D721Med (cell line): Measurements from ENCODE around the gene COL12A1.

Experiments
- DNase-seq: peaks from one replicate; pipeline ENCODE4 v3.0.0; 2011; ENCODE audit warnings: low spot score; ENCODE audit not compliant: insufficient read length
- FAIRE-seq: peaks from 2 replicates; lab custom pipeline; 2011; peaks lifted over from hg19 to GRCh38; lab: Jason Lieb, UNC
- CTCF ChIP-seq: IDR thresholded peaks from 2 replicates; pipeline ENCODE4 v1.5.1; 2012; ENCODE audit warnings: mild to moderate bottlenecking, control low read depth; ENCODE audit not compliant: insufficient read depth; ENCODE audit errors: missing control alignments

Gene COL12A1

GRCh38 chr6:75155631-75156030 lies 50.2 kb downstream of the COL12A1 start:
- no peak for TF ChIP-seq CTCF
- FAIRE-seq (no peak), DNase-seq (no peak)

GRCh38 chr6:75154973-75155372 lies 50.9 kb downstream of the COL12A1 start:
- FAIRE-seq (no peak), DNase-seq (no peak)
- no peak for TF ChIP-seq CTCF

- DNase-seq (no peak), FAIRE-seq (no peak)
- TF ChIP-seq CTCF: no peak
These were observed 55.0 kb downstream of the COL12A1 start for GRCh38 chr6:75150685-75151412.

- DNase-seq (no peak), FAIRE-seq (no peak)
- no peak for TF ChIP-seq CTCF
These were observed 56.2 kb downstream of the COL12A1 start for GRCh38 chr6:75149696-75150095.

GRCh38 chr6:75149240-75149639 lies 56.6 kb downstream of the COL12A1 start:
- no peak for TF ChIP-seq CTCF
- no peak for FAIRE-seq
- DNase-seq: no peak

- no peak for FAIRE-seq
- DNase-seq: no peak
- no peak for TF ChIP-seq CTCF
These were observed 58.3 kb downstream of the COL12A1 start for GRCh38 chr6:75147512-75147911.

GRCh38 chr6:75145976-75146375 lies 59.9 kb downstream of the COL12A1 start:
- DNase-seq (no peak), FAIRE-seq (no peak)
- TF ChIP-seq CTCF: no peak
